SU-DHL-6 (cell line): ENCODE measurements around the gene CMTM3.

Experiments used
- CTCF ChIP-seq: fragments of 200-600 bp; sonication (generic); IDR thresholded peaks from one replicate; pipeline ENCODE4 v1.5.1; 2017; ENCODE audit warnings: antibody characterized with exemption, mild to moderate bottlenecking, low read length, moderate library complexity; ENCODE audit not compliant: insufficient read depth, poor library complexity, severe bottlenecking
- EZH2phosphoT487 ChIP-seq: fragments of 200-600 bp; sonication (generic), shearing (Covaris generic); conservative IDR thresholded peaks from 2 replicates; pipeline ENCODE4 v1.6.1; 2018; ENCODE audit warnings: mild to moderate bottlenecking, antibody characterized with exemption, low read length, moderate library complexity, mixed read lengths

GRCh38 chr16:66629856-66630255, 25.4 kb downstream of the CMTM3 start:
- TF ChIP-seq CTCF: no peak
- no peak for TF ChIP-seq EZH2phosphoT487
